ENCODE data around the gene SIGLEC8. TPM values are rescaled to one million over a fixed set of nuclear protein-coding genes. Genes with fewer than 3 reads are reported as not detected.

SIGLEC8 gene
- total and polyA plus RNA-seq, 10 of the 15 experiments (the other 5 are each of a cell fraction or from before 2014, with no cell fraction given), result not detected

- no peak for TF ChIP-seq LARP7 (IDR thresholded peaks at IDR 0.05)
- no peak for TF ChIP-seq NFYB (IDR thresholded peaks at IDR 0.05; ENCODE audit: insufficient read depth, low read depth, low read length)
- TF ChIP-seq TBL1XR1 (IDR thresholded peaks at IDR 0.05; ENCODE audit: low read depth, low read length), result no peak
- TF ChIP-seq IRF5 (IDR thresholded peaks at IDR 0.05; ENCODE audit: borderline replicate concordance), result no peak
- TF ChIP-seq, protein P1, sequence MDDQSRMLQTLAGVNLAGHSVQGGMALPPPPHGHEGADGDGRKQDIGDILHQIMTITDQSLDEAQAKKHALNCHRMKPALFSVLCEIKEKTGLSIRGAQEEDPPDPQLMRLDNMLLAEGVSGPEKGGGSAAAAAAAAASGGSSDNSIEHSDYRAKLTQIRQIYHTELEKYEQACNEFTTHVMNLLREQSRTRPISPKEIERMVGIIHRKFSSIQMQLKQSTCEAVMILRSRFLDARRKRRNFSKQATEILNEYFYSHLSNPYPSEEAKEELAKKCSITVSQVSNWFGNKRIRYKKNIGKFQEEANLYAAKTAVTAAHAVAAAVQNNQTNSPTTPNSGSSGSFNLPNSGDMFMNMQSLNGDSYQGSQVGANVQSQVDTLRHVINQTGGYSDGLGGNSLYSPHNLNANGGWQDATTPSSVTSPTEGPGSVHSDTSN (IDR thresholded peaks at IDR 0.05; ENCODE audit: insufficient replicate concordance, low read depth, low read length), result no peak
- no peak for TF ChIP-seq ESRRA (IDR thresholded peaks at IDR 0.05; ENCODE audit: low read length)
- TF ChIP-seq CREM (IDR thresholded peaks at IDR 0.05; ENCODE audit: low read depth), result no peak
- no peak for TF ChIP-seq CREB1 (IDR thresholded peaks at IDR 0.05; ENCODE audit: low read depth)
- TF ChIP-seq HCFC1 (IDR thresholded peaks at IDR 0.05; ENCODE audit: low read length), result peak; percentile 74
- peak; percentile 74 for TF ChIP-seq SIX5 (IDR thresholded peaks at IDR 0.05; ENCODE audit: low read depth, low read length, severe bottlenecking)
- no peak for TF ChIP-seq KAT2A (conservative IDR thresholded peaks at IDR 0.05; ENCODE audit: control insufficient read depth, low read depth, low read length)
- TF ChIP-seq MTA2 (IDR thresholded peaks at IDR 0.05; ENCODE audit: low read depth), result peak; percentile 56
- TF ChIP-seq JUNB (IDR thresholded peaks at IDR 0.05), result no peak
- TF ChIP-seq ATF7 (IDR thresholded peaks at IDR 0.05; ENCODE audit: low read depth), result no peak
- TF ChIP-seq NFYA (IDR thresholded peaks at IDR 0.05; ENCODE audit: borderline replicate concordance, low read depth, low read length), result no peak
- TF ChIP-seq, protein P2, sequence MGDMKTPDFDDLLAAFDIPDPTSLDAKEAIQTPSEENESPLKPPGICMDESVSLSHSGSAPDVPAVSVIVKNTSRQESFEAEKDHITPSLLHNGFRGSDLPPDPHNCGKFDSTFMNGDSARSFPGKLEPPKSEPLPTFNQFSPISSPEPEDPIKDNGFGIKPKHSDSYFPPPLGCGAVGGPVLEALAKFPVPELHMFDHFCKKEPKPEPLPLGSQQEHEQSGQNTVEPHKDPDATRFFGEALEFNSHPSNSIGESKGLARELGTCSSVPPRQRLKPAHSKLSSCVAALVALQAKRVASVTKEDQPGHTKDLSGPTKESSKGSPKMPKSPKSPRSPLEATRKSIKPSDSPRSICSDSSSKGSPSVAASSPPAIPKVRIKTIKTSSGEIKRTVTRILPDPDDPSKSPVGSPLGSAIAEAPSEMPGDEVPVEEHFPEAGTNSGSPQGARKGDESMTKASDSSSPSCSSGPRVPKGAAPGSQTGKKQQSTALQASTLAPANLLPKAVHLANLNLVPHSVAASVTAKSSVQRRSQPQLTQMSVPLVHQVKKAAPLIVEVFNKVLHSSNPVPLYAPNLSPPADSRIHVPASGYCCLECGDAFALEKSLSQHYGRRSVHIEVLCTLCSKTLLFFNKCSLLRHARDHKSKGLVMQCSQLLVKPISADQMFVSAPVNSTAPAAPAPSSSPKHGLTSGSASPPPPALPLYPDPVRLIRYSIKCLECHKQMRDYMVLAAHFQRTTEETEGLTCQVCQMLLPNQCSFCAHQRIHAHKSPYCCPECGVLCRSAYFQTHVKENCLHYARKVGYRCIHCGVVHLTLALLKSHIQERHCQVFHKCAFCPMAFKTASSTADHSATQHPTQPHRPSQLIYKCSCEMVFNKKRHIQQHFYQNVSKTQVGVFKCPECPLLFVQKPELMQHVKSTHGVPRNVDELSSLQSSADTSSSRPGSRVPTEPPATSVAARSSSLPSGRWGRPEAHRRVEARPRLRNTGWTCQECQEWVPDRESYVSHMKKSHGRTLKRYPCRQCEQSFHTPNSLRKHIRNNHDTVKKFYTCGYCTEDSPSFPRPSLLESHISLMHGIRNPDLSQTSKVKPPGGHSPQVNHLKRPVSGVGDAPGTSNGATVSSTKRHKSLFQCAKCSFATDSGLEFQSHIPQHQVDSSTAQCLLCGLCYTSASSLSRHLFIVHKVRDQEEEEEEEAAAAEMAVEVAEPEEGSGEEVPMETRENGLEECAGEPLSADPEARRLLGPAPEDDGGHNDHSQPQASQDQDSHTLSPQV (IDR thresholded peaks at IDR 0.05), result no peak
- peak; percentile 97 for TF ChIP-seq NR2C1 (IDR thresholded peaks at IDR 0.05)
- TF ChIP-seq ZBTB40 (IDR thresholded peaks at IDR 0.05; ENCODE audit: borderline replicate concordance), result peak; percentile 84
- TF ChIP-seq NR2C2 (IDR thresholded peaks at IDR 0.05; ENCODE audit: borderline replicate concordance, control insufficient read depth, insufficient read length, low read depth), result peak; percentile 38
- TF ChIP-seq KLF5 (IDR thresholded peaks at IDR 0.05; ENCODE audit: partially characterized antibody), result no peak
Measured at GRCh38 chr19:51460164-51460992, 2.1 kb upstream of the SIGLEC8 start (continued).
